Measurements from ENCODE around the gene POU2AF3. TPM values are rescaled to one million over a fixed set of nuclear protein-coding genes. Genes with fewer than 3 reads are reported as not detected.
"Not testable (repeated sequence)": the region's sequence is repeated elsewhere in the genome, so short reads cannot be mapped to it uniquely, and the experiment has no call there.

POU2AF3 gene
- total RNA-seq, 1 donor from 2014 or later = 0.41 TPM

- FAIRE-seq = no peak
Observed at GRCh38 chr11:111299101-111300026, 1.0 kb downstream of the POU2AF3 start.

GRCh38 chr11:111300569-111300968, 2.2 kb downstream of the POU2AF3 start:
- no peak for FAIRE-seq
- DNase-seq (ENCODE audit: low spot score in 2 of 2) = no peak

More at GRCh38 chr11:111299101-111300026, 1.0 kb downstream of the POU2AF3 start:
- peak; percentile 70 to 76 for DNase-seq (ENCODE audit: low spot score in 2 of 2)

GRCh38 chr11:111301004-111301841, 2.9 kb downstream of the POU2AF3 start:
- DNase-seq (ENCODE audit: low spot score in 2 of 2) (no peak), FAIRE-seq (no peak)

GRCh38 chr11:111301842-111302118, 3.4 kb downstream of the POU2AF3 start:
- FAIRE-seq (no peak), DNase-seq (ENCODE audit: low spot score in 2 of 2) (no peak)

GRCh38 chr11:111302298-111302697, 4.0 kb downstream of the POU2AF3 start:
- no peak for DNase-seq (ENCODE audit: low spot score in 2 of 2)
- no peak for FAIRE-seq

GRCh38 chr11:111303461-111303860, 5.1 kb downstream of the POU2AF3 start:
- DNase-seq (ENCODE audit: low spot score in 2 of 2) (no peak), FAIRE-seq (no peak)

- no peak for FAIRE-seq
Observed at GRCh38 chr11:111305162-111305802, 6.9 kb downstream of the POU2AF3 start.

GRCh38 chr11:111305876-111306275, 7.5 kb downstream of the POU2AF3 start:
- no peak for DNase-seq (ENCODE audit: low spot score in 2 of 2)
- FAIRE-seq = no peak

More at GRCh38 chr11:111305162-111305802, 6.9 kb downstream of the POU2AF3 start:
- no peak for DNase-seq (ENCODE audit: low spot score in 2 of 2)

GRCh38 chr11:111306321-111306720, 8.0 kb downstream of the POU2AF3 start:
- no peak for FAIRE-seq
- no peak for DNase-seq (ENCODE audit: low spot score in 2 of 2)

GRCh38 chr11:111307472-111308108, 9.2 kb downstream of the POU2AF3 start:
- FAIRE-seq (no peak), DNase-seq (ENCODE audit: low spot score in 2 of 2) (no peak)

GRCh38 chr11:111308140-111308539, 9.8 kb downstream of the POU2AF3 start:
- DNase-seq (ENCODE audit: low spot score in 2 of 2) = no peak
- FAIRE-seq = no peak

GRCh38 chr11:111309215-111309915, 11.0 kb downstream of the POU2AF3 start:
- FAIRE-seq (no peak), DNase-seq (ENCODE audit: low spot score in 2 of 2) (no peak)

- no peak for DNase-seq (ENCODE audit: low spot score in 2 of 2)
- no peak for FAIRE-seq
Observed at GRCh38 chr11:111310088-111310487, 11.7 kb downstream of the POU2AF3 start.

GRCh38 chr11:111310723-111311122, 12.4 kb downstream of the POU2AF3 start:
- FAIRE-seq (no peak), DNase-seq (ENCODE audit: low spot score in 2 of 2) (no peak)

- DNase-seq (ENCODE audit: low spot score in 2 of 2) (no peak), FAIRE-seq (no peak)
Observed at GRCh38 chr11:111312076-111312475, 13.7 kb downstream of the POU2AF3 start.

GRCh38 chr11:111319296-111319695, 20.9 kb downstream of the POU2AF3 start:
- DNase-seq (ENCODE audit: low spot score in 2 of 2) (no peak), FAIRE-seq (no peak)

- not testable (repeated sequence) for FAIRE-seq; DNase-seq (ENCODE audit: low spot score in 2 of 2)
Observed at GRCh38 chr11:111320199-111320598, 21.9 kb downstream of the POU2AF3 start.

- FAIRE-seq = no peak
- DNase-seq (ENCODE audit: low spot score in 2 of 2) = no peak
Observed at GRCh38 chr11:111320728-111321568, 22.6 kb downstream of the POU2AF3 start.

GRCh38 chr11:111322534-111322933, 24.2 kb downstream of the POU2AF3 start:
- DNase-seq (ENCODE audit: low spot score in 2 of 2) = no peak
- FAIRE-seq = no peak
